ENCODE results near the gene SPDYE6.
"Not testable (repeated sequence)": the region's sequence is repeated elsewhere in the genome, so short reads cannot be mapped to it uniquely, and the experiment has no call there.

Gene SPDYE6

DNA sequence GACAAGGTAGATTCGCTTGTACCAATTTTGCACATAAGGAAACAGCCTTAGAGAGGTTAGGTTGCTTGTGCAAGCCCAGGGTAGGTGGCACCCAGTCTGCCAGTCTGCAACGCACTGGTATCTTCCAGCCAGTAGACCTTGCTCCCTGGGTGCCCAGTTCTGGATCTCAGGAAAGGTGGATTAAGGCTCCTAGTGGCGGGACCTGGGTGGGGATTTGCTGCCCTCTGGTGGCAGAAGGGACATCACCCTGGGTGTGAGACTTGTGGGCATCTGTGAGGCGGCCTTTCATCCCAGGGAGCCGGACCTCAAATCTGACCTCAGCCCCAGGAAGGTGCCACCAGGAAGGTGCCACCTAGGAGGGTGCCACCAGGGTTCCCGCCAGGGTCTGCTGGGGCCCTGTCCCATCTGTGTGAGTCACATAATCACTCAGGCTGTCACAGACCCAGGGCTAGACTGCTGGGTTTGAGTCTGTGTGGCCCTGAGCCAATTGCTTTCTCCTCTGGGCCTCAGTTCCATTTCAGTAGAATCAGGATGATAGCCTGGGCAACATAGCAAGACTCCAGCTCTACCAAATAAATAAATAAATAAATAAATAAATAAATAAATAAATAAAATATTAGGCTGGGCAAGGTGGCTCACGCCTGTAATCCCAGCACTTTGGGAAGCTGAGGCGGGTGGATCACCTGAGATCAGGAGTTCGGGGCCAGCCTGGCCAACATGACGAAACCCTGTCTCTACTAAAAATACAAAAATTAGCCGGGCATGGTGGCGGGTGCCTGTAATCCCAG lies 34.6 kb upstream of the SPDYE6 start:
- no peak overlapping the region for H3K27ac ChIP-seq (ENCODE audit: low read depth, low read length)
- H3K36me3 ChIP-seq (ENCODE audit: control insufficient read depth, insufficient read depth, low read length): peaks cover 26% of the 10 kb centered on the region
- H3K4me3 ChIP-seq (ENCODE audit: low read depth, low read length): no peak overlapping the region
- H3K4me1 ChIP-seq (ENCODE audit: control insufficient read depth, insufficient read depth, low read length): no peaks in the 10 kb centered on the region
- no peaks in the 10 kb centered on the region for H3K27me3 ChIP-seq (ENCODE audit: control insufficient read depth, insufficient read depth, low read length)
- no peak overlapping the region for H3K9ac ChIP-seq (ENCODE audit: low read length)
- H3K9me3 ChIP-seq (ENCODE audit: control insufficient read depth, insufficient read depth, low read depth, low read length): no peaks in the 10 kb centered on the region

DNA sequence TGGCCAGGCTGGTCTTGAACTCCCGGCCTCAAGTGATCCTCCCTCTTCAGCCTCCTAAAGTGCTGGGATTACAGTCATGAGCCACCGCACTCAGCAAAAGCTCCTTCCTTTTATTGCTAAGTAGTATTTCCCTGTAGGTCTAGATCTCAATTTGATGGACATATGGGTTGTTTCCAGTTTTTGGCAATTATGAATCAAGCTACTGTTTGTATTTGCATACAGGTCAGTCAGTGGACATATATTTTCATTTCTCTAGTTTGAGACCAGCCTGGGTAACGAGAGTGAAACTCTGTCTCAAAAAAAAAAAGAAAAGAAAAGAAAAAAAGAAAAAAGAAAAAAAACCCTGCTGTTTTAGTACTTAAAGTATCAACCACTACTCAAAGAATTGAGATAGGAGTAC lies 33.6 kb upstream of the SPDYE6 start:
- no peak overlapping the region for H3K27ac ChIP-seq (ENCODE audit: low read depth, low read length)
- no peaks in the 10 kb centered on the region for H3K4me1 ChIP-seq (ENCODE audit: control insufficient read depth, insufficient read depth, low read length)
- H3K4me3 ChIP-seq (ENCODE audit: low read depth, low read length): no peak overlapping the region
- H3K9ac ChIP-seq (ENCODE audit: low read length): no peak overlapping the region
- H3K36me3 ChIP-seq (ENCODE audit: control insufficient read depth, insufficient read depth, low read length): peaks cover 29% of the 10 kb centered on the region
- H3K9me3 ChIP-seq (ENCODE audit: control insufficient read depth, insufficient read depth, low read depth, low read length): no peaks in the 10 kb centered on the region
- H3K27me3 ChIP-seq (ENCODE audit: control insufficient read depth, insufficient read depth, low read length): no peaks in the 10 kb centered on the region

DNA sequence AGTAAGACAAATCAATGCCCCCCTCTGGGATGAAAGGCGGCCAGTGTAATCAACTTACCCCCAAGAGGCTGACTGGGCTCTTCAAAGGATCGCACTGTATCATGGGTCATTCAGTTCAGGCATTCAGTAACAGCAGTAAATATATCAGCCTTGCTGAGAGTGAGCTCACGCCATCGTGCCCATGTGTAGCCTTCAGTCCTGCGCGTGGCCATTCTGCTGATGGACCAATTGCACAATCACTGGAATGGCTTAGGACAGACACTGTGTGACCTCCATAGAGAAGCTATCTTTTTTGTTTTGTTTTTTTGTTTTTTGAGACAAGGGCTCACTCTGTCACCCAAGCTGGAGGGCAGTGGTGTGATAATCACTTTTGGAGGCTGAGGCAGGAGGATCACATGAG lies 30.8 kb upstream of the SPDYE6 start:
- H3K9me3 ChIP-seq (ENCODE audit: control insufficient read depth, insufficient read depth, low read depth, low read length): no peaks in the 10 kb centered on the region
- no peak overlapping the region for H3K9ac ChIP-seq (ENCODE audit: low read length)
- H3K36me3 ChIP-seq (ENCODE audit: control insufficient read depth, insufficient read depth, low read length): peaks cover 36% of the 10 kb centered on the region
- no peak overlapping the region for H3K4me3 ChIP-seq (ENCODE audit: low read depth, low read length)
- no peak overlapping the region for H3K27ac ChIP-seq (ENCODE audit: low read depth, low read length)
- H3K27me3 ChIP-seq (ENCODE audit: control insufficient read depth, insufficient read depth, low read length): no peaks in the 10 kb centered on the region
- H3K4me1 ChIP-seq (ENCODE audit: control insufficient read depth, insufficient read depth, low read length): no peaks in the 10 kb centered on the region

DNA sequence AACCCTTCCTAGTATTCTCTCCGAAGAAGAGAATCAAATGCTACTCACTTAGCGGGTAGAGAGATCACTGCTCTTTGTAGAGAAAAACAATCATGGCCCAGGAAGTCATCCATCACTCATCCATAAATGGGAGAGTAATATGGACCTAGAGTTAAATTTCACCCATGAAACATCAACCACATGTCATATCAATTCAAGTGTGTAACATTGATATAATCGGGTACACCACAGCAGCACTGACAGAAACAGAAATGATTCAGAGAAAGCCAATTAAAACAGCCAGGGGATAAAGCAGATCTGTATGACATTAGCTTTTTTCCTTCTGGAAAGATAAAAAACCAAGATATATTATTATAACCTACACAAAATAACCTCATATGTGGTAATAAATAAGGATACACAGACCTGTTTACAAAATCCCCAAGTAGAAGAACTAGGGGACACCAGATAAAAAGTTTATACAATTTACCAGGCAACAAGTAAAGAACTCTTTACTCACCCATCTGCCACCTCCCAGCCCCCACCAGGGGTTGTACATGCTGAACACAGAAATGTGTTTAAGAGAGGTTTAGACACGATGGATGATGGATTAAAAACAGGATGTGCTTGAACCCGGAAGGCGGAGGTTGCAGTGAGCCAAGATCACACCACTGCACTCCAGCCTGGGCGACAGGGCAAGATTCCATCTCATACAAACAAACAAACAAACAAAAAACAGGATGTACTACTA lies 25.6 kb upstream of the SPDYE6 start:
- not testable (repeated sequence) for H3K9ac ChIP-seq (ENCODE audit: low read length); H3K4me1 ChIP-seq (ENCODE audit: control insufficient read depth, insufficient read depth, low read length); H3K9me3 ChIP-seq (ENCODE audit: control insufficient read depth, insufficient read depth, low read depth, low read length); H3K27me3 ChIP-seq (ENCODE audit: control insufficient read depth, insufficient read depth, low read length); H3K27ac ChIP-seq (ENCODE audit: low read depth, low read length); H3K4me3 ChIP-seq (ENCODE audit: low read depth, low read length)
- peaks cover 57% of the 10 kb centered on the region for H3K36me3 ChIP-seq (ENCODE audit: control insufficient read depth, insufficient read depth, low read length)

DNA sequence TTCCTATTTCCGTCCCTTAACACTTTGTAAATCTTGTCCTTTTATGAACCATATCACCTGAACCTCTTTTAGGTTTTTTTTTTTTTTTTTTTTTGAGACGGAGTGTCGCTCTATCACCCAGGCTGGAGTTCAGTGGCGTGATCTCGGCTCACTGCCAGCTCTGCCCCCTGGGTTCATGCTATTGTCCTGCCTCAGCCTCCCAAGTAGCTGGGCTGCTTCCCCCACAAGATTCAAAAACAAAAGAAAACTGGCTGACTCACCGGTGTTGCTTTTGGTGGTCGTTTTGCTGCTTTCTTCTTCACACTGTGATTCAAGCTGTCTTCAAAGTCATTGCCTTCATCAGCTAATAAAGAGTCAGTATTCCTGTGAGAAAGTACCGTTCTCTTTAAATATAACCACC lies 24.6 kb upstream of the SPDYE6 start:
- H3K36me3 ChIP-seq (ENCODE audit: control insufficient read depth, insufficient read depth, low read length): peaks cover 50% of the 10 kb centered on the region

DNA sequence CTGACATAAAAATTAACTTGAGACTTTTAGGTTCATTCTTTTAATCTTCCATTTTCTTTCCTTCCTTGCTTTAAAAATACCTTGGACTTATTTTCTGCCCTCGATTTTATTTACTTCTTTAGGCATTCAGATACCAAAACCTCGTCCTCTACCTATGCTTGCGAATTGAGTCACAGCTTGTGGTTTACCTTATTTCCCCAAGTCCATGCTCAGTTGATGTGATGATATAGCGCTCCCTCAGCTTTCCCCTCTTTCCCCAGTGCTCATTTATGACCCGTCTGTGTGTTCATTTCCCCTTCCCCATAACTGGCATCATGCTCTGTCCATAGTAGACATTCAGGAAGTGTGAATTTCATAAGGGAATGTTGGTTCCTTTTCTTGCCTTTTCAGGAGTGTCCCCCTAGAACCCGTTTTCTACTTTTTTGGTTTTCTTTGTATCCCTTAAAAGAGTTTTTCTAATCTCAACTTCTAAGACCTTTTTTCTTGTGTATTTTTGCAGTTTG lies 20.8 kb upstream of the SPDYE6 start:
- H3K27ac ChIP-seq (ENCODE audit: low read depth, low read length): no peak overlapping the region
- no peaks in the 10 kb centered on the region for H3K27me3 ChIP-seq (ENCODE audit: control insufficient read depth, insufficient read depth, low read length)
- no peak overlapping the region for H3K4me3 ChIP-seq (ENCODE audit: low read depth, low read length)
- no peaks in the 10 kb centered on the region for H3K9me3 ChIP-seq (ENCODE audit: control insufficient read depth, insufficient read depth, low read depth, low read length)
- 0 out of 2 replicates have a peak, but pooled peaks cover 10% of the 10 kb centered on the region for H3K4me1 ChIP-seq (ENCODE audit: control insufficient read depth, insufficient read depth, low read length)
- peaks cover 36% of the 10 kb centered on the region for H3K36me3 ChIP-seq (ENCODE audit: control insufficient read depth, insufficient read depth, low read length)
- no peak overlapping the region for H3K9ac ChIP-seq (ENCODE audit: low read length)

More for the DNA sequence above, 24.6 kb upstream of the SPDYE6 start:
- not testable (repeated sequence) for H3K4me1 ChIP-seq (ENCODE audit: control insufficient read depth, insufficient read depth, low read length); H3K27ac ChIP-seq (ENCODE audit: low read depth, low read length); H3K9me3 ChIP-seq (ENCODE audit: control insufficient read depth, insufficient read depth, low read depth, low read length); H3K4me3 ChIP-seq (ENCODE audit: low read depth, low read length); H3K27me3 ChIP-seq (ENCODE audit: control insufficient read depth, insufficient read depth, low read length); H3K9ac ChIP-seq (ENCODE audit: low read length)

DNA sequence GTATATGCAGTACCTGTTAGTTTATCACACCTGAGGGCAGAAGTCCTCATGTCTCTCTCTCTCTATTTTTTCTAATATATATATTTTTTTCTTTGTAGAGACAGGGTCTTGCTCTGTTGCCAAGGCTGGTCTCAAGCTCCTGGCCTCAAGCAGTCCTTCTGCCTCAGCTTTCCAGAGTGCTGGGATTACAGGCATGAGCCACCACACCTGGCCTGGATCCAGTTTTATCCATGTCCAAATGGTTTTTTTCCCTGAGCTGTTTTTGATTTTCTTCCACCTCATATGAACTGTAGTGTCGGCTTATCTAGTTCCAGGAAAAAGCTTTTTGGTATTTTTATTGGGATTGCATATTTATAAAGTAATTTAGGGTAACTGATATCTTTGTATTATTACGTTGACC lies 16.6 kb upstream of the SPDYE6 start:
- H3K4me3 ChIP-seq (ENCODE audit: low read depth, low read length); H3K27ac ChIP-seq (ENCODE audit: low read depth, low read length); H3K27me3 ChIP-seq (ENCODE audit: control insufficient read depth, insufficient read depth, low read length); H3K9me3 ChIP-seq (ENCODE audit: control insufficient read depth, insufficient read depth, low read depth, low read length); H3K9ac ChIP-seq (ENCODE audit: low read length); H3K4me1 ChIP-seq (ENCODE audit: control insufficient read depth, insufficient read depth, low read length): not testable (repeated sequence)
- peaks cover 19% of the 10 kb centered on the region for H3K36me3 ChIP-seq (ENCODE audit: control insufficient read depth, insufficient read depth, low read length)

DNA sequence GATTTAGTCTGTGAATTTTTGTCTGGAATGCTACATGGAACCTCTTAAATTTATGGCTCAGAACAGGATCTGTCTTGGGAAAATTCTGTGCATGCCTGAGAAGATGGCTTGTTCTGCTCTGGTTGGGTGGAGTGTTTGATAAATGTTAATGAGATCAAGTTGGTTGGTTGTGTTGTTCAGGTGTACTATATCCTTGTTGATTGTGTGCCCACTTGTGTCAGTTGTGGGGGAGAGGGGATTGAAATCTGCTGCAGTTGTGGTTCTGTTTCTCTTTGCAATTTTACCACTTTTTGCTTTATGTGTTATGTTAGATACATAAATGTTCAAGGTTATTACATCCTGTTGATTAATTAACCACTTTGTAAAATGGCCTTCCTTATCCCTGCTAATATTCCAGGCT lies 13.8 kb upstream of the SPDYE6 start:
- not testable (repeated sequence) for H3K4me1 ChIP-seq (ENCODE audit: control insufficient read depth, insufficient read depth, low read length); H3K9me3 ChIP-seq (ENCODE audit: control insufficient read depth, insufficient read depth, low read depth, low read length); H3K27me3 ChIP-seq (ENCODE audit: control insufficient read depth, insufficient read depth, low read length); H3K27ac ChIP-seq (ENCODE audit: low read depth, low read length); H3K9ac ChIP-seq (ENCODE audit: low read length); H3K4me3 ChIP-seq (ENCODE audit: low read depth, low read length)
- peaks cover 14% of the 10 kb centered on the region for H3K36me3 ChIP-seq (ENCODE audit: control insufficient read depth, insufficient read depth, low read length)

DNA sequence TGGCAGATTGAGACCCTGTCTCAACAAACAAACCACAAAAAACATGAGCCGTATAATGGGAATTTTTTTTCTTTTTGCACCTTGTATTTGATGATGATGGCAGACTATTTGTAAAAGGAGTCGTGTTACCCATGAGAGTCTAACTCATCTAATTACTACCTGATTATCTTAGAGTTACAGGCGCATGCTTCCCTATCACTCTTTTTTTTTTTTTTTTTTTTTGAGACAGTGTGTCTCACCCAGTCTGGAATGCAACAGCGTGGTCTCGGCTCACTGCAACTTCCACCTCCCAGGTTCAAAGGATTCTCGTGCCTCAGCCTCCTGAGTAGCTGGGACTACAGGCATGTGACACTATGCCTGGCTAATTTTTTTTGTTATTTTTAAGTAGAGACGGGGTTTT lies 9.1 kb upstream of the SPDYE6 start:
- H3K4me1 ChIP-seq (ENCODE audit: control insufficient read depth, insufficient read depth, low read length); H3K9me3 ChIP-seq (ENCODE audit: control insufficient read depth, insufficient read depth, low read depth, low read length); H3K27ac ChIP-seq (ENCODE audit: low read depth, low read length); H3K9ac ChIP-seq (ENCODE audit: low read length); H3K4me3 ChIP-seq (ENCODE audit: low read depth, low read length); H3K27me3 ChIP-seq (ENCODE audit: control insufficient read depth, insufficient read depth, low read length): not testable (repeated sequence)
- H3K36me3 ChIP-seq (ENCODE audit: control insufficient read depth, insufficient read depth, low read length): peaks cover 11% of the 10 kb centered on the region

DNA sequence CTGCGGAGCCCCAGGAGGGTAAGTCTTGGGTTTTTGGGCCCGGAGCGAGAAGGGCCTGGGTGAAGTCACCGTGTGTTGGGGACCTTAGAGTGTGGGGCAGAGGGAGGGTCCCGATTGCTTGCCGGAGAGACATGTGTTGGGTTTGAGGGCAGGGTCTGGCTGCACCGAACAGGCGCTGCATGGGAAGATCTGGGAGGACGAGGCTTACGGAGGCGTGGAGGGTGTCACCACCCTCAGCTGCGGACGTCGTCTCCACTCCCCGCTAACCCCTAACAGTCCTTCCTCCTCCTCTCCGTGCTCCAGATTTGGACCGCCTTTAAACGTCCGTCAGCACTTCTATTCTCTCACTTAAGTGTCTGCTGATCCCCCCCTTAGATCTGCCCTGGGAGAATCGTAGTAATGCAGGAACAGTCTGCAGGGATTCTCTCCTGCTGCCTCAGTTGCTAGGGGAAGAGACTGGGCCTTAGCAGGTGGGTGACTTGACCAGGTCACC lies 8.2 kb upstream of the SPDYE6 start:
- Histone ChIP-seq H3K4me3 (ENCODE audit: low read depth, low read length) (peak overlapping the region; percentile 71), H3K9ac (ENCODE audit: low read length) (peak overlapping the region; percentile 69), H3K36me3 (ENCODE audit: control insufficient read depth, insufficient read depth, low read length) (peaks cover 11% of the 10 kb centered on the region)
- not testable (repeated sequence) for H3K9me3 ChIP-seq (ENCODE audit: control insufficient read depth, insufficient read depth, low read depth, low read length); H3K27me3 ChIP-seq (ENCODE audit: control insufficient read depth, insufficient read depth, low read length); H3K27ac ChIP-seq (ENCODE audit: low read depth, low read length); H3K4me1 ChIP-seq (ENCODE audit: control insufficient read depth, insufficient read depth, low read length)

Measured in HUES6 (cell line).